KBM-7 (cell line): ENCODE measurements around the gene FAM13A.

Experiments
- DNase-seq: peaks from one replicate; pipeline ENCODE4 v3.0.0-alpha.2; 2015
- in situ Hi-C: fragments of 300-500 bp; cut with MboI; formaldehyde crosslinking; loops from 2 replicates; pipeline ENCODE4 v1.14.3; 2020; ENCODE audit warnings: low sequenced_read_pairs, low pct_unique_long_range_greater_than_20kb, mixed read lengths

Gene FAM13A

DNA sequence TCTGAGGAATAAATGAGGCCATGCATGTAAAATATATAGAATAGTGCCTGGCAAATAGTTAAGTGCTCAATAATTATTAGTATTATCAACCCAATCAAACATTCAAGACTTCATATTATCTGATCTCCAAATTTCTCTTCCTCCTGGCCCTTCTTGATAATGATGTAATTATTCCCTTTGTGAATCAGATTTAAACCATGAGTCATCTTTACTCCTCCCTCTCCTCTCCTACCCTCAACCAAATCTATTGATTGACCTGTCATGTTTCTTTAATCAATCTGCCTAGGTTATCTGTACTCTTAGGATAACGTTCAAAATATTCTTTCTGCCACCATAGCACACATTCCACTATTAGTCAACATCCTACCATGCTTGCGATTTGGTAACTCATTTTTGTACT is 229.5 kb downstream of the FAM13A start:
- DNase-seq, result no peak
- in situ Hi-C loops, result no loop called here

DNA sequence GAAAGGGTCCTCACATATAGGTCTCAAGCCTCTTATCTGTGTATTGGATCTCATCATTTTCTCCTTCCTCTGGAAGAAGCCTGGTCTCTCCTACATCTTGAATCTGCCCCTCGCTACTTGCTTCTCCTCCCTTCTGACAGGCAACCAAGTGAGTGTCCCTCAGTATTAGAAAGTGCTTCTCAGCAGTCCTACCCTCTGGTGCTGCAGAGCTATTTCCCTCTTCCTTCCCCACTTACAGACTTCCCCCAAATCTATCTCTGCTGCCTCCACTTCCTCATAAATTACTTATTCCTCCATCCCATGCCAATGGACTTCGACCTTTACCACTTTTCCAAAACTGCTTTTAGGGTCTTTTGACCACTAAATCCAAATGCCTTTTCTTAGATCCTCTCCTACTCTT is 230.2 kb downstream of the FAM13A start:
- in situ Hi-C loops, result no loop called here
- DNase-seq, result peak; percentile 23

GRCh38 chr4:88825931-88826330 is 231.1 kb downstream of the FAM13A start:
- in situ Hi-C loops, result no loop called here
- no peak for DNase-seq

- peak; percentile 91 for DNase-seq
- in situ Hi-C loops, result loop anchor here (25.0 kb wide), 1 partner anchor 189 kb away; no protein-coding TSS in a partner anchor
Measured at GRCh38 chr4:88823058-88823919, 233.7 kb downstream of the FAM13A start.

GRCh38 chr4:88822034-88822789 is 234.8 kb downstream of the FAM13A start:
- in situ Hi-C loops, result loop anchor here (25.0 kb wide), 1 partner anchor 190 kb away; no protein-coding TSS in a partner anchor
- no peak for DNase-seq

- DNase-seq, result no peak
- in situ Hi-C loops, result loop anchor here (25.0 kb wide), 1 partner anchor 191 kb away; no protein-coding TSS in a partner anchor
Measured at GRCh38 chr4:88821522-88821921, 235.5 kb downstream of the FAM13A start.

DNA sequence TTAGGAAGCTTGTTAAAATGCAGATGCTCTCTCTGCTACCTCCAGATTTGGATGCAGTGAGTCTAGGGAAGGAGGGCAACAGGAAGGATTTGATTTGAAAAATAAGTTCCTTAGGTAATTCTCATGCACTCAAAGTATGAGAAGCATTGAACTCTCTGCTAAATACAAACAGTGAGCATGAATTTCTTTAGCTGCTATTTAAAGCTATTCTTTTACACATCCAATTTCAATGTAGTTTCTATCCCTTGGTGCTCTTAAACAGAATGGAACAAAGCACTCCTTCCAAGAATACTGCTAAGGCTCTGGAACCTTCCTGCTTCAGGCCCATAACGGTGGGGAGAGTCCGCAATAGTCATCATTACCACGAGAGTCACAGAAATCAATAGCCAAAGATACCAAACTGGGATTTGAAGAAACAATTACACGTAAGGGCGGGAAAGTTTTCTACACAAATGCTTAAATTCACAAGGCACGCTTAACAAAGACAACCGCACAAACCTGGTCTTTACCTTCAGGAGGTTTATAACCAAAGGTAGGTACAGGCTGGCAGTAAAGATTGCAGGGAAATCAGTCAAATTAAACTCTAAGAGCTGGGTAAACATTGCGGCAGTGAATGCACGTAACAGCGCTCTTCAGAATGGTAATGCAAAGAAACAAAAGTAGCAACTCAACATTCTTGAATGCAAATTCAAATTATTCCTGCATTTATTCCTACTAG is 236.1 kb downstream of the FAM13A start:
- DNase-seq, result no peak
- in situ Hi-C loops, result loop anchor here (25.0 kb wide), 1 partner anchor 191 kb away; no protein-coding TSS in a partner anchor

DNA sequence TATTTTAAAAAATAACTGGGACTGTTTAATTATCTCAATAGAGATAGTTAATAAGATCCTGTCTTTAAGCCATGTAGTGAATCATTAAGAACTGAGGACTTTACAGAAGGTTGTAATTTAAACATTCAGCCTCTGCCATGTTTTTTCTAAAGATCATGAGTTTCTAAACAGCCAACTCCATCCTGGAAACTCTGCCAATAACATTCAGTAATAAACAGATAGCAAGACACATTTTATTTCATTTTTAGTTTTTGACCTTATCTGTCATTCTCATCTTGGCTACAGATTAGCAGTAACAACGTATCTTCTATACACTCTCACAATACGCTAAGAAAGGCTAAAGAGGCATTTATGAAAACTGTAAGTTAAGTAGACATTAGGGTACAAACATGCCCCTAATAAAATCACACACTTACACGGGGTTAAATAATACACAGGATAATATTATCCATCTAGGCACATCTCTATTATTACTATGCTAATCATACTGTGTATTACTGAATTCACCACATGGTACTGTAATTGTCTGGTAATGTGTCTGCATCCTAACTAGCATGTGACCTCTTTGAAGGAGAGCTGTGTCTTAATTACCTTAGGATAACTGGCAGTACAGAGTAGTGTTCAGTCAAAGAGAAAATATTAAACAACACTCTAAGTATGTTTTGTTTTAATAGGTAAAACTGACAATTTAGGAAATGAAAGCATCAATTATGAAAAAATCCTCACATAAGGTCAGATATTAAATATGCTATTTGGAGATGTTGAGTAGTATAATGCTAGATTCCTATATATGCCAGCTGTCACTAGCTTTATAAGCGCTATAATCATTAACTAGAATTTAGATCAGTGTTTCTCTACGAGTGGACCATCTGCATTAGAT is 236.9 kb downstream of the FAM13A start:
- in situ Hi-C loops, result loop anchor here (25.0 kb wide), 1 partner anchor 192 kb away; no protein-coding TSS in a partner anchor
- no peak for DNase-seq

- peak; percentile 56 for DNase-seq
- in situ Hi-C loops, result loop anchor here (25.0 kb wide), 1 partner anchor 193 kb away; no protein-coding TSS in a partner anchor
Measured at GRCh38 chr4:88818631-88819470, 238.1 kb downstream of the FAM13A start.

- in situ Hi-C loops, result loop anchor here (25.0 kb wide), 1 partner anchor 195 kb away; no protein-coding TSS in a partner anchor
- no peak for DNase-seq
Measured at GRCh38 chr4:88817740-88818139, 239.2 kb downstream of the FAM13A start.

- in situ Hi-C loops, result loop anchor here (25.0 kb wide), 1 partner anchor 196 kb away; no protein-coding TSS in a partner anchor
- DNase-seq, result no peak
Measured at GRCh38 chr4:88816360-88816759, 240.6 kb downstream of the FAM13A start.

DNA sequence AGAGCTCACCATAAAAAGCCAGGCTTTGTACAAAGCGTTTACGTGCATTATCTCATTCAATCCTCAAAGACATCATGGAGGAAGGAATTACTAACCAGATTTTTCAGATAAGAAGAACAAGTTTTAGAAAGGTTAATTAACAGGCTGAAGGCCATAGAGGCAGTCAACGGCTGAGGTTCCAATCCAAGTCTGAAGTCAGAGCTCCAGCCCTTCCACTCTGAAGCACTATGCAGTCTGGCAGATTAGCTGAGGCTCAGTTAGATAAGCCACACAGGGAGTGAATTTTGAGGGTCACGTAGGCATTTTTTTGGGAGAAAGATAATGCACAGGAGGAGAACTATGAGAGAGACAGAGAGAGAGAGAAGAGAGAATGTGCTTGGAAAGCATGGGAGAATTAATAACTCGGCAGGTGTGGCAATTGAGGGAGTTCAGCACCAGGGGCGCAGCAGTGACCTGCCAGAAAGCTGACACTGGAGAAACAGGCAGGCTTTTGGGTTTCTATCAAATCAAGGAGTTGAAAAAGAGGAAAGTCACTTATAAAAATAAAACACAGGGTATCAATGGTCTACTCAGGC is 242.9 kb downstream of the FAM13A start:
- in situ Hi-C loops, result loop anchor here (25.0 kb wide), 1 partner anchor 198 kb away; no protein-coding TSS in a partner anchor
- no peak for DNase-seq

DNA sequence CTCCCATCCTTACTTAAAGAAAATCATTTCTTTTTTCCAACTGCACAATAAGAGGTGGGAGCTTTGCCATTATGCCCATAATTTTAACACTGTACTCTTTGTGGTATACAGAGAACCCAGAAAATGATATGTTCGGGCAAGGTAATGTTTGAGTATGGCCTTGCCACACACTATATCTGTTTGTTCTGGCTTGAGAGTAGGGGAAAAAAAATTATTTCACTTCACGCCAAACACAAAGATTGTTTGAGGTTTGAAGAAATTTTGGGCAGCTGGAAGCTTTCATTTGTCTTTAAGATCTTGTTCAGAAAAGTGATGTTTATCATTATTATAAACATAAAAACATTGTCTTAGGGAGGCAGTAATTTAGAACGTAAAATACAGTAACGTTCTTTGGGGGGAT is 244.0 kb downstream of the FAM13A start:
- no peak for DNase-seq
- in situ Hi-C loops, result loop anchor here (25.0 kb wide), 1 partner anchor 199 kb away; no protein-coding TSS in a partner anchor

GRCh38 chr4:88812420-88812819 is 244.6 kb downstream of the FAM13A start:
- in situ Hi-C loops, result loop anchor here (25.0 kb wide), 1 partner anchor 200 kb away; no protein-coding TSS in a partner anchor
- DNase-seq, result no peak

GRCh38 chr4:88811904-88812303 is 245.1 kb downstream of the FAM13A start:
- in situ Hi-C loops, result loop anchor here (25.0 kb wide), 1 partner anchor 200 kb away; no protein-coding TSS in a partner anchor
- no peak for DNase-seq

DNA sequence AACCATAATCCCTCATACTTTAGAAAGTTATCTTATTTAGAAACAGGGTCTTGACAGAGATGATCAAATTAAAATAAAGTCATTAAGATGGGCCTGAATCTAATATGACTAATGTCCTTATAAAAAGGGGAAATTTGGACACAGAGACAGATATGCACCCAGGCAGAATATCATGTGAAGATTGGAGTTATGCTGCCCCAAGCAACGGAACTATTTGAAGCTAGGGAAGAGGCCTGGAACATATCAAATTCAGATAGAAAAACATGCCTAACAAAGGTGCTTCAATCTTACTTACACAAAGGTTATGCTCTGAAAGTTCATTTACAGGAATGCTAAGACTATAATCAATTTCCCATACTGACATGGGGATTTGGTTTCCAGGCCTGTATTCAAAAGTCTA is 246.7 kb downstream of the FAM13A start:
- no peak for DNase-seq
- in situ Hi-C loops, result loop anchor here (25.0 kb wide), 1 partner anchor 202 kb away; no protein-coding TSS in a partner anchor
